Hematopoietic multipotent progenitor cell (in vitro differentiated cells): ENCODE data around the gene ELOVL5. TPM values are rescaled to one million over a fixed set of nuclear protein-coding genes. Genes with fewer than 3 reads are reported as not detected.

ENCODE experiments used
- DNase-seq, 3 donors: peaks; one replicate each; pipeline ENCODE4 v3.0.0-alpha.2; 2011 to 2015; ENCODE audit warnings: low read depth in 2 of 3, low spot score in 2 of 3
- small RNA-seq: library from RNA; depleted of rRNA; stranded (forward); fragments of <200 nt; gene quantifications from one replicate; pipeline ENCODE3, GENCODE V24; 2012
- total RNA-seq: library from RNA; depleted of rRNA; stranded (reverse); fragments of >200 nt; gene quantifications from one replicate; pipeline ENCODE4 v1.2.3, GENCODE V29; 2012

ELOVL5 gene
- total RNA-seq, 1 donor = 84.6 TPM

DNA sequence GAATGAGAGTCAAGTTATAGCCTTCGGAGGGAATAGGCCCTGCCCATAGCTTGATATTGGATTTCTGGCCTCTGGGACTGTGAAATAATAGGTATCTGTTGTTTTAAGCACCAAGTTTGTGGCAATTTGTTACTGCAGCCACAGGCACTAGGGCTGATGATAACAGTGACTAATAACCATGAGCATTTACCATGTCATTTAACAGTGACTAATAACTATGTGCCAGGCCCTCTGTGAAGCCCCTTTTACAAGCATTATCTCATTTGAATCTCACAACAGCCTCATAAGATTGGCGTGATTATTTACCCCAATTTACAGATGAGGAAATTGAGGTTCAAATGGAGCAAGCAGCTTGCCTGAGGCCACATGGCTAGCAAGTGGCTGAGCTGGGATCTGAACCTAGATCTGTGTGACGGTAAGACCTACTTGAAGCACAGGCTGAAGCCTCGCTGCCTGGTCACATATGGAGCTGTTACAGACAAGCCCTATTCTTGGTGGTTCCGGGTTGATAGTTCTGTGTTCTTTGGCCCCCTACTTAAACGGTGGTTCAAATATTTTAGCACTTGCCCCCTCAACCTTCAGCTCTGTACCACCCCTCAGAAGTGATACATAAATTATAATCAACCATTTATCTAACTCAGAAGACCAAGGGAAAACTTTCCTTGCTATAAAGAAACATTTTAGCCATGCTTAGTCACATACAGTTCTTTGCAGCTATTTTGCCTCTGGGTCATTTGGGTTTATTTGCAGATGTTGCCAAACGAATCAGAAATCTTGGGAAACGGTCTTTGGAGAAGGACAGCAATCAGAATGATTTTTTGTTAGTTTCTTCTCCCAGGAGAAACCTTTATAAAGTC lies 98.3 kb downstream of the ELOVL5 start:
- DNase-seq = no peak

DNA sequence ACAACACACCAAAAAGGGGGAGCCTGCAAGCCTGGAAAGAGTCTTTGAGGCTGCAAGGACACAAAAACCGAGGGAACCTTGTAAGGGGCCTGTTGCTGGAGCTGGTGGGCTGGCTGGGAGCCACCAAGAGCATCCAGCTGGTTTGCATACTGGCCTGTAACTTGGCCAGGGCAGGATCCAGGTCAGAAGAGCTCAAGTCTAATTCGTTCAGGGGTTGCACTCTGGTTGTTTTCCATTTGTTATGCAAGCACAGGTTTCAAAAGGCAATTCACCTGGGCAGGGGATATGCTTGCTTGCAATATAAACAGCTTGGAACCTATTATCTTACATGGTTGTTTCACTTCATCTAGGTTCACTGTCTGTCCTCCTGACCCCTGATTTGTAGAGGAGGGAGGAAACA lies 101.8 kb downstream of the ELOVL5 start:
- DNase-seq = no peak

DNA sequence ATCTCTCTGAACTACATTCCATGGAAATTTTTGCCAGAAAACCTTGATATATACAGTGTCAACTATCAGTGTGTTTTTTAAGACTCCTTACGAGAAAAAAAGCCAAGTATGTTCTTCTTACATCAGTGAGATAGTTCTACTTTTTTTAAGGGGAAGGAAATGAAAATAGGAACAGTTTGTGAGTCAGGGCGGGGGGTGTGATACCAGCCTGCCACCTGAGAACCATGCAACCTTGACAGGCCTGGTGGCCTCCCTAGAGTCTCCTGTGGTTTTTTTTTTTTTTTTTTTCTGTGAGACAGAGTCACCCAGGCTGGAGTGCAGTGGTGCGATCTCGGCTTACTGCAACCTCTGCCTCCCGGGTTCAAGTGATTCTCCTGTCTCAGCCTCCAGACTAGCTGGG lies 103.8 kb downstream of the ELOVL5 start:
- DNase-seq = peak in 2 of 3 donors; percentile 83 to 93

DNA sequence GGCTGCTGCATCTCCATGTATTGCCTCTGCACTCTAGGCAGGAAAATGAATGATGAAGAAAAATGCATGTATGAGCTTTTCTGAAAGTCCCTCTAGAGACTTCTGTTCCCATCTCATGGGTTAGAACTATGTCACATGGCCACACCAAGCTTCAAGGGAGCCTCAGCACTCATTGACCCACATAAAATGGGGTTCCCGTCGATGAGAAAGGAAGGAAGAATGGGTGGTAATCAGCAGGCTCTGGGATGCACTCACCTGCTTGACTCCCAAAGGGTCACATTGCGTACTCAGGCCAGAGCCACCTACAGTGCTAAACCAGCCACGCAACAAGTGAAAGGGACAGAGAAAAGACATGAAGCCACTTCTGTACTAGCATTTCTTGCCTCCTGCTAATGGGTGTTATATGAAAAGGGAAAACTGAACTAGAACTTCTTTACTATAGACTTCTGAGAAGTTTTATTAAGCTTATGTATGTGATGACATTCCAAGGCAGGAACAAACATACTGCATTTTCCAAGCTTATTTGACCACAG lies 104.3 kb downstream of the ELOVL5 start:
- no peak for DNase-seq

DNA sequence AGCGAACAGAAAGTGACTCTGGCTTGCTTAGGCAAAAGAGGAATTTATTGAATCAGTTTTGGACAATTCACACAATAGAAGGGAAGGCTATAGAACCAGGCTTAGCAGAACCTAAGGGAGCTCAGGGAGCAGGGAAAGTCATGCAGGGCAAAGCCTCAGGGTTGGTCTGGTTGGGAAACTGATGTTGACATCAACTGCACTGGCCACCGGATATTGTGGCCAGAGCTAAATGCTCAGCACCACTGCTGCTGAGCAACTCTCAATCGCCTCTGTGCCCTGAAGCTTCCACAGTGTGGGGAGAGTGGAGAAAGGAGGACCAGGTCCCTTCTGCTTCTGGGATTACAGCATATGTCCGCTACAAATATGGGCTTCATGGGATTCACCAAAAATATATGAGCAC lies 106.8 kb downstream of the ELOVL5 start:
- DNase-seq = no peak

DNA sequence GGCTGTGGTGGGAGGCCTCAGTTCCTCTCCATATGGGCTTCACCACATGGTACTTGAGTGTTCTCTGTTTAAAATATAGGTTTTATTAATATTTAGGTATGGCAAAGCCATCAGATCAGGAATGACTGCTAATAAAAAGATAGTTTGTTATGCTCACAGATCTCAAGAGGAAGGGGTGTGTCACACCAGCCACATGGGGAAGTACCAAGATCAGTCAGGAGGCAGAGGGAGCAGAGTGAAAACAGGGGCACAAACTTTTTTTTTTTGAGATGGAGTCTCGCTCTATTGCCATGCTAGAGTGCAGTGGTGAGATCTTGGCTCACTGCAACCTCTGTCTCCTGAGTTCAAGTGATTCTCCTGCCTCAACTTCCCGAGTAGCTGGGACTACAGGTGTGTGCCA lies 108.0 kb downstream of the ELOVL5 start:
- peak in 2 of 3 donors; percentile 22 to 49 for DNase-seq

DNA sequence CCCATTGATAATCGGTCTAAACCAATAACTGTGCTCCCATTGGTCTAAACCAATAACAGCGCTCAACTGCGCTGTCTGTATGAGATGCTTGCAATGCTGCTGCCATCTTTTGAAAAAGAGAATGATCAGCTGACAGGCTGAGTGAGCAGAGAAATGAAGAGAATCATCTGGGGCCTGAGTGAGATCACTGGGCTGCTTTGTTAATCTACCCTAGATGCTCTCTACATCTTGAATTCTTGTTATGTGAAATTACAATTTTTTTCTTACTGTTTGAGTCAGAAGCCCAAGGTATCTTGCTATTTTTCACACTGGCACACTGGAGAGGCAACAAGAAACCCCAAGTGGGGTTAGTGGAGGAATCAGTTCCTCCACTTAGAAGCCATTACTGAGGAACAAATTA lies 108.6 kb downstream of the ELOVL5 start:
- DNase-seq = no peak

DNA sequence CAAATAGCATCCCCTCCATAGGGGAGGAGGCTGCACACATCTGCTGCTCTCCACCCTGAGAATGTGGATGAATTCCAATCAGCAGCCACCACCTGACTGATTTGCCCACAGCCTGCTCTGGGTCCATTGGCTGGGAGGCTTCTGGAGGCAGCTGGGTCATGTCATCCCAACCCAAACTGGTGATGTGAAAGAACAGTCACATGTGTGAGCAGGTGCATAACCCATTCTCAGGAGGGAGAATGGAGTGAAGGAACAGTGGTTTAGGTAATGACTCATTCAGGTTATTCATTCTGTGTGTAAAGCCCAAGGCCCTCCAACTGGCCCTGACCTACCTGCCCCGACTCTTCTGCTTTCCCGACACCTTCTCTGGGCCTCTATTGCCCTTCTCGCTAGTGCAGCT lies 109.2 kb downstream of the ELOVL5 start:
- DNase-seq = no peak

DNA sequence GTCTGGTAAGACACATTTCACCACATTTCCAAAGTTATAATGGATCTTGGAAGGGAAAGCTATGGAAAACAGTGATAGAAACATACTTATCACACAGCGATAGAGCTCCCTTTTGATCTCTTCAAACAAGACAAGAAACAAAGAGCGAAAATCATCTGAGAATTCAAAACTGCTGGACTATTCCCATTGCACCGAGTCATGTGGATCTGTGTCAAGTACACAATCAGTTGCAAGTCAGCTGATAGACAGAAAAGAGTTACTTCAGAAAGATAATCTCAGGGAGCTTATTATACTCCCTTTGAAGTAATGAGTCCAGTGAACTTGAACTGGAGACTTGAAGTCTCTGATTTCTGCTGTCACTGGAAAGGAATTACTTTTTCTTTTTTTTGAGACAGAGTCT lies 110.4 kb downstream of the ELOVL5 start:
- DNase-seq = no peak

DNA sequence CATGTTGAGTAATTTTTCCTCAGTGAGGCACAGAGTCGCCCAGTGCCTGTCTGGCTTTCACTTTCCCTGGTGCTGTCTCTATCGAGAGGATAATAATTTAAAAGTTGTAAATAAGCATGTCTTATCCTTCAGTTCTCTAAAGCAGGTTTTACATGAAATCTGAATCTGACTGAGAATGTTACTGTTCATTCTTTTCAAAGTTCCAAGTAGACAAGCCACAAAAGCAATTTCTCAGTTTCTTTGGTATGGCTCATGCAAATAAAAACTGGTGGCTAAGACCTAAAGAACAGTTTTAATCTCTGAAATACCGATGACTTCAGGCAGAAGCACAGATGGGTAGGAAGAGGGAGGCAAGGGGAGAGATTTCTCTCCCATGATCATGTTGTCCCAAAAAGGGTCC lies 112.5 kb downstream of the ELOVL5 start:
- no peak for DNase-seq

DNA sequence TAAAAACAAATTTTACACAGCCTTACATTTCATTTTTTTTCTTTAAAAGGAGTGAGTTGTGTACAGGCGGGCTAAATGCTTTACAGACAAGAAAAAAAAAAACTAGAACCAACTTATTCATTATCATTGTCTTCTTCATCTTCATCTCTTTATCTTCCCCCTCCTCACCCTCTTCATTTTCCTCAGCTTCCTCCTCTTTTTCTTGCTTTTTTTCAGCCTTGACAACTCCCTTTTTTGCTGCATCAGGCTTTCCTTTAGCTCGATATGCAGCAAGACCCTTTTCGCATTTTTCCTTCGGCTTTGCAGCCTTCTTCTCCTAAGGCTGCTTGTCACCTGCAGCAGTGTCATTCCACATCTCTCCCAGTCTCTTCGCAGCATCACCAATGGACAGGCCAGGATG lies 113.2 kb downstream of the ELOVL5 start:
- DNase-seq = no peak

DNA sequence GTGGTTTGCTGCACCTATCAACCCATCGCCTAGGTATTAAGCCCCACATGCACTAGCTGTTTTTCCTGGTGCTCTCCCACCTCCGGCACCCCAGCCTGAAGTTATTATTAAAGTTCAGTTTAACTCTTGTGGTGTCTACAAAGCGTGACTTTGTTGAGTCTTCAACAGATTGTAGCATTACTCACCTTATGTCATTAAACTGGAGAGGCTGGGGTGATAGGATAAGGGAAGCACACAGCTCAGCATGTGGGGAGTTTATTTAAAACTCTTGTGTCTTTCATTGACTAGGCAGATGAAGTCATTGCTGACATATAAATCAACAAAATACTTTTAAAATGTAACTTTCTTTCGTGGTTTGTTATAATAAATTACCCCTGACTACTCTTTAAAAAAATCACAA lies 115.4 kb downstream of the ELOVL5 start:
- DNase-seq = no peak

DNA sequence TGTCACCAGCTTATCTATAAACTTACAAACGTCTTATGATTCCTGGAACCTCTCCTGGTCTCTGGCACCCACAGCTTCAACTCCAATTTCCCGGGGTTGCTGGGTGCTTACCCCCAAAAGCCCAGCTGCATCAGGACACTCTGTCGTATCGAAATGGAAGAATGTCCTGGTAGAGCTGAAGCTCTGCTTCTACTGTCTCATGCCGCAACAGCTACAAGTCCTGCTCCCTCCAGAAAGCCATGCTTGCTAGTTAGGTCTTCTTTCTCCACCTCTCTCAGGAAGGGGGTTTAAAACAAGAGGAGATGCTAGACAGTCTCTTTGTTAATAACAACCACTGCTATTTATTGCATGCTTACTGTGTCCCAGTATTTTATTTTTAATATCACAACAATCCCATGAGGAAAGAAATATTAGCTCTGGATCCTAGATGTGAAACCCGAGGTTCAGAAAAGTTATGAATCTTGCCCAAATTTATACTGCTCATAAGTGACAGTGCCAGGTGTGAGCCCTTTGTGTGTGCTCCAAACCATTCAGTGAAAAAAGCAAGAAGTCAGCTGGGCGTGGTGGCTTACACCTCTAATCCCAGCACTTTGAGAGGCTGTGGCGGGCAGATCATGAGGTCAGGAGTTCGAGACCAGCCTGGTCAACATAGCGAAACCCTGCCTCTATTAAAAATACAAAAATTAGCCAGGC lies 117.8 kb downstream of the ELOVL5 start:
- no peak for DNase-seq

DNA sequence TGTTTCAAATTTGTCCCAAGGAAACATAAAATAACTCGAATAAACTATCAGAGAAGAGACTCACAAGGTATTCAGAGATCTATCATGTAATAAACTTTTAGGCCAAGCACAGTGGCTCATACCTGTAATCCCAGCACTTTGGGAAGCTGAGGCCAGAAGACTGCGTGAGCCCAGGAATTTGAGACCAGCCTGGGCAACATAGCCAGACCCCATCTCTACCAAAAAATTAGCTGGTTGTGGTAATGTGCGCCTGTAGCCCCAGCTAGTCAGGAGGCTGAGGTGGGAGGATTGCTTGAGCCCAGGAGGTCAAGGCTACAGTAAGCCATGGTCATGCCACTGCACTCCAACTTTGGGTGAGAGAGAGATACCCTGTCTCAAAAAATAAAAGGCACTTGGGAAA lies 120.9 kb downstream of the ELOVL5 start:
- DNase-seq = no peak

DNA sequence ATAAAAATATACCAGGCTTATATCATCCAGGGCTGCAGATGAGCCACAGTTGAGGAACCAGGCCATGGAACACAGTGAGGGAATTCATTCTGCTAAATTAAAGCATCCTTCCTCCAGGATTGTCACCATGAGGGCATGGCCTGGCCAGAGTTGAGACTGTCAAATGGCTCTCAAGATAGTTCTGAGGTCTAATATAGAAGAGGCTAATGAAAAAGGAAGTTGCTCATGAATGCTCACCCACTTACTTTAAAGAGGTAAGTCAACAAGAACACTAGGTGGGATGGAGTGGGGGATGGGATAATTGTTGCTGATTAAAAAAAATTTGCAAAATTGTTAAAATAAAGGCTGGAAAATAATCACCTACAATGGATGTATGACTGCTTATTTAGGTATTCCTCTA lies 128.1 kb downstream of the ELOVL5 start:
- DNase-seq = no peak

Small RNAs within 50 kb of the gene (small RNA-seq; reads per million reads assigned to genes)
- not detected for gene MIR5685
- 0.95 reads per million, percentile 29 among the genes with 10 or more reads in this experiment for gene RNU1-136P

Other genes starting within 250 kb of the ELOVL5 start
- gene GCM1, start 200.1 kb downstream of the ELOVL5 start, total RNA-seq = not detected
- 16.2 TPM for gene GCLC, start 196.2 kb upstream of the ELOVL5 start, total RNA-seq